WTC11 (cell line): ENCODE results near the gene STAB2. TPM values are rescaled to one million over a fixed set of nuclear protein-coding genes. Genes with fewer than 3 reads are reported as not detected.

Experiments
- ATAC-seq: fragments of 200-7000 bp; cut with Tn5 transposase; 2 replicates; pipeline ENCODE4 v1.10.0; 2021; ENCODE audit warnings: mild to moderate bottlenecking, moderate library complexity
- CTCF ChIA-PET: fragments of 300-600 bp; sonication (Branson Sonifier 250); formaldehyde crosslinking; loops from one replicate; lab custom pipeline; 2021; ENCODE audit warnings: antibody characterized with exemption; lab: Charles Lee
- POLR2A ChIA-PET: fragments of 350-600 bp; sonication (Branson Sonifier 250); formaldehyde crosslinking; loops from one replicate; lab custom pipeline; 2021; ENCODE audit warnings: antibody characterized with exemption; lab: Charles Lee
- DNase-seq: peaks from one replicate; pipeline ENCODE4 v3.0.0; 2021; ENCODE audit warnings: low spot score
- H3K27ac Mint-ChIP-seq: 2 replicates; pipeline ENCODE4 v1.8.0; 2021; ENCODE audit warnings: mixed read lengths
- H3K27me3 Mint-ChIP-seq: 2 replicates; pipeline ENCODE4 v1.8.0; 2021; ENCODE audit warnings: low read depth, mild to moderate bottlenecking, moderate library complexity, mixed read lengths
- H3K36me3 Mint-ChIP-seq: 2 replicates; pipeline ENCODE4 v1.8.0; 2021; ENCODE audit warnings: mixed read lengths
- H3K4me1 Mint-ChIP-seq: 2 replicates; pipeline ENCODE4 v1.8.0; 2022; ENCODE audit warnings: mixed read lengths
- H3K4me3 Mint-ChIP-seq: 2 replicates; pipeline ENCODE4 v1.8.0; 2021; ENCODE audit warnings: mild to moderate bottlenecking, moderate library complexity, mixed read lengths
- H3K9me3 Mint-ChIP-seq: 2 replicates; pipeline ENCODE4 v1.8.0; 2021; ENCODE audit warnings: mixed read lengths
- AFF4 ChIP-seq: sonication (generic); formaldehyde crosslinking; IDR thresholded peaks from 2 replicates; pipeline ENCODE4 v1.8.1; 2023; ENCODE audit warnings: mild to moderate bottlenecking, missing genetic modification reagents, borderline replicate concordance
- CREB1 ChIP-seq: sonication (generic); formaldehyde crosslinking; IDR thresholded peaks from 2 replicates; pipeline ENCODE4 v1.8.0; 2023; ENCODE audit warnings: mild to moderate bottlenecking, missing genetic modification reagents
- CREM ChIP-seq: sonication (generic); formaldehyde crosslinking; IDR thresholded peaks from 2 replicates; pipeline ENCODE4 v1.8.1; 2022; ENCODE audit warnings: mild to moderate bottlenecking, missing genetic modification reagents, moderate library complexity
- E2F5 ChIP-seq: sonication (generic); formaldehyde crosslinking; IDR thresholded peaks from 2 replicates; pipeline ENCODE4 v1.8.1; 2022; ENCODE audit warnings: mild to moderate bottlenecking, moderate library complexity, missing genetic modification reagents
- FOXJ3 ChIP-seq: sonication (generic); formaldehyde crosslinking; IDR thresholded peaks from 2 replicates; pipeline ENCODE4 v1.9.0; 2021; ENCODE audit warnings: missing genetic modification reagents, mild to moderate bottlenecking, borderline replicate concordance
- FOXP1 ChIP-seq: sonication (generic); formaldehyde crosslinking; IDR thresholded peaks from 2 replicates; pipeline ENCODE4 v1.8.0; 2022; ENCODE audit warnings: missing genetic modification reagents, mild to moderate bottlenecking, moderate library complexity, borderline replicate concordance
- HMGA2 ChIP-seq: fragments of 250-450 bp; sonication (Bioruptor Pico); IDR thresholded peaks from 2 replicates; pipeline ENCODE4 v1.4.0; 2021; ENCODE audit warnings: mild to moderate bottlenecking, moderate library complexity
- IRF1 ChIP-seq: sonication (generic); formaldehyde crosslinking; IDR thresholded peaks from 2 replicates; pipeline ENCODE4 v1.8.0; 2023; ENCODE audit warnings: missing genetic modification reagents
- KAT7 ChIP-seq: sonication (generic); formaldehyde crosslinking; IDR thresholded peaks from 2 replicates; pipeline ENCODE4 v1.8.1; 2023; ENCODE audit warnings: missing genetic modification reagents, mild to moderate bottlenecking, borderline replicate concordance
- NFYB ChIP-seq: sonication (generic); formaldehyde crosslinking; conservative IDR thresholded peaks from 2 replicates; pipeline ENCODE4 v1.8.0; 2022; ENCODE audit warnings: low read depth, missing genetic modification reagents
- PRDM15 ChIP-seq: sonication (generic); formaldehyde crosslinking; IDR thresholded peaks from 2 replicates; pipeline ENCODE4 v1.8.0; 2022; ENCODE audit warnings: missing genetic modification reagents
- PREB ChIP-seq: sonication (generic); formaldehyde crosslinking; IDR thresholded peaks from 2 replicates; pipeline ENCODE4 v1.8.1; 2022; ENCODE audit warnings: mild to moderate bottlenecking, missing genetic modification reagents, moderate library complexity, borderline replicate concordance
- RELA ChIP-seq: sonication (generic); formaldehyde crosslinking; IDR thresholded peaks from 2 replicates; pipeline ENCODE4 v1.8.1; 2022; ENCODE audit warnings: missing genetic modification reagents, mild to moderate bottlenecking, borderline replicate concordance
- SOX15 ChIP-seq: fragments of 250-450 bp; sonication (Bioruptor Pico); IDR thresholded peaks from 2 replicates; pipeline ENCODE4 v1.9.0; 2021; ENCODE audit warnings: mild to moderate bottlenecking
- STAT6 ChIP-seq: sonication (generic); formaldehyde crosslinking; conservative IDR thresholded peaks from 2 replicates; pipeline ENCODE4 v1.8.1; 2023; ENCODE audit warnings: mild to moderate bottlenecking, low read depth, missing genetic modification reagents, moderate library complexity
- TEAD1 ChIP-seq: sonication (generic); formaldehyde crosslinking; IDR thresholded peaks from 2 replicates; pipeline ENCODE4 v1.8.0; 2022; ENCODE audit warnings: mild to moderate bottlenecking, missing genetic modification reagents
- ZNF281 ChIP-seq: sonication (generic); formaldehyde crosslinking; IDR thresholded peaks from 2 replicates; pipeline ENCODE4 v1.8.0; 2023; ENCODE audit warnings: mild to moderate bottlenecking, missing genetic modification reagents
- ZNF396 ChIP-seq: fragments of 250-450 bp; sonication (Bioruptor Pico); IDR thresholded peaks from 2 replicates; pipeline ENCODE4 v1.8.0; 2021; ENCODE audit warnings: mild to moderate bottlenecking, moderate library complexity, borderline replicate concordance
- ZNF671 ChIP-seq: fragments of 250-450 bp; sonication (Bioruptor Pico); IDR thresholded peaks from 2 replicates; pipeline ENCODE4 v1.8.0; 2021; ENCODE audit warnings: mild to moderate bottlenecking
- total RNA-seq: library from RNA; stranded (reverse); gene quantifications from 3 replicates; pipeline ENCODE4 v1.2.3, GENCODE V29; 2021

STAB2 gene
- total RNA-seq, 1 experiment from 2014 or later = 0.48 TPM

- H3K27me3 Mint-ChIP-seq = no peaks in the 10 kb centered on the region
- no peak for TF ChIP-seq FOXJ3 (CRISPR knock-in tag)
- TF ChIP-seq PREB = no peak
- TF ChIP-seq HMGA2 = no peak
- no peak for TF ChIP-seq FOXP1 (CRISPR knock-in tag)
- no peak for TF ChIP-seq STAT6 (CRISPR knock-in tag)
- TF ChIP-seq E2F5 (CRISPR knock-in tag) = no peak
- TF ChIP-seq PRDM15 (CRISPR knock-in tag) = no peak
- TF ChIP-seq TEAD1 (CRISPR knock-in tag) = no peak
- TF ChIP-seq ZNF671 (CRISPR knock-in tag) = no peak
- TF ChIP-seq SOX15 (CRISPR knock-in tag) = no peak
- TF ChIP-seq CREB1 (CRISPR knock-in tag) = no peak
- no peak for TF ChIP-seq NFYB (CRISPR knock-in tag)
- no peak for TF ChIP-seq ZNF396 (CRISPR knock-in tag)
- TF ChIP-seq AFF4 (CRISPR knock-in tag) = no peak
- no peak for TF ChIP-seq CREM (CRISPR knock-in tag)
- no peak for TF ChIP-seq IRF1 (CRISPR knock-in tag)
- TF ChIP-seq ZNF281 (CRISPR knock-in tag) = no peak
- no peak for TF ChIP-seq RELA
- TF ChIP-seq KAT7 (CRISPR knock-in tag) = no peak
- TF ChIP-seq, all 79 proteins: peak for 0
- 0 out of 2 replicates have a peak, but pooled peaks cover 3% of the 10 kb centered on the region for H3K9me3 Mint-ChIP-seq
- H3K27ac Mint-ChIP-seq = no peak overlapping the region
- peaks cover 6% of the 10 kb centered on the region for H3K4me1 Mint-ChIP-seq
- ATAC-seq = no peak
- no peak for DNase-seq
- H3K36me3 Mint-ChIP-seq = peaks cover 57% of the 10 kb centered on the region
- no peak overlapping the region for H3K4me3 Mint-ChIP-seq
- ChIA-PET CTCF (no interaction called here), POLR2A (no interaction called here)
Observed at GRCh38 chr12:103794309-103795213, 207.5 kb downstream of the STAB2 start.
